ENCODE measurements around the gene CAPS.
"Not testable (repeated sequence)": the region's sequence is repeated elsewhere in the genome, so short reads cannot be mapped to it uniquely, and the experiment has no call there.

Gene CAPS

GRCh38 chr19:5959260-5960004 is 45.4 kb downstream of the CAPS start:
- DNase-seq: no peak

GRCh38 chr19:5960005-5961001 is 46.2 kb downstream of the CAPS start:
- peak; percentile 86 for DNase-seq

- DNase-seq: not testable (repeated sequence)
Observed at GRCh38 chr19:5961641-5961968, 47.6 kb downstream of the CAPS start.

- peak; percentile 99 for DNase-seq
Observed at GRCh38 chr19:5961969-5962945, 48.2 kb downstream of the CAPS start.

GRCh38 chr19:5963259-5963658 is 49.2 kb downstream of the CAPS start:
- DNase-seq: not testable (repeated sequence)

GRCh38 chr19:5963855-5964254 is 49.8 kb downstream of the CAPS start:
- no peak for DNase-seq

GRCh38 chr19:5964816-5965565 is 50.9 kb downstream of the CAPS start:
- no peak for DNase-seq
